DND-41 (cell line): ENCODE data around the gene C4BPB.

Experiments used
- ATAC-seq: fragments of 200-7000 bp; cut with Tn5 transposase; 3 replicates; pipeline ENCODE4 v1.9.1; 2021; ENCODE audit warnings: low read depth; ENCODE audit not compliant: insufficient read depth
- DNase-seq: peaks from one replicate; pipeline ENCODE4 v3.0.0-alpha.2; 2020
- H2AFZ ChIP-seq: 2 replicates; pipeline ENCODE4 v1.6.0; 2012; ENCODE audit warnings: low read depth, low read length
- H3K27ac ChIP-seq: 2 replicates; pipeline ENCODE4 v1.5.1; 2012; ENCODE audit warnings: low read length, inconsistent platforms
- H3K27me3 ChIP-seq: fragments of 200-600 bp; sonication (generic); 2 replicates; pipeline ENCODE4 v1.6.0; 2012; ENCODE audit warnings: low read length, mild to moderate bottlenecking, inconsistent platforms; ENCODE audit not compliant: insufficient read depth, poor library complexity
- H3K36me3 ChIP-seq: 2 replicates; pipeline ENCODE4 v1.5.1; 2012; ENCODE audit warnings: low read length, inconsistent platforms; ENCODE audit not compliant: insufficient read depth
- H3K4me1 ChIP-seq: 2 replicates; pipeline ENCODE4 v1.5.1; 2012; ENCODE audit warnings: mild to moderate bottlenecking, low read length; ENCODE audit not compliant: insufficient read depth
- H3K4me2 ChIP-seq: 2 replicates; pipeline ENCODE4 v1.6.0; 2012; ENCODE audit warnings: mild to moderate bottlenecking, moderate library complexity, low read length, inconsistent platforms; ENCODE audit not compliant: insufficient read depth
- H3K4me3 ChIP-seq, 2 experiments: fragments of 200-600 bp in 1 of 2; shearing (Covaris generic) in 1 of 2; 2 replicates each; pipeline ENCODE4 v1.5.1; 2012 to 2016; ENCODE audit warnings: inconsistent platforms in 2 of 2, low read length in 2 of 2, mild to moderate bottlenecking in 2 of 2, low read depth in 1 of 2, moderate library complexity in 1 of 2
- H3K79me2 ChIP-seq: 2 replicates; pipeline ENCODE4 v1.6.0; 2012; ENCODE audit warnings: low read length, inconsistent platforms; ENCODE audit not compliant: insufficient read depth
- H3K9ac ChIP-seq: 2 replicates; pipeline ENCODE4 v1.6.0; 2012; ENCODE audit warnings: low read depth, mild to moderate bottlenecking, inconsistent platforms, low read length, moderate library complexity
- H3K9me3 ChIP-seq: 2 replicates; pipeline ENCODE4 v1.5.1; 2012; ENCODE audit warnings: low read length, moderate library complexity, mild to moderate bottlenecking, inconsistent platforms; ENCODE audit not compliant: insufficient read depth, severe bottlenecking
- H4K20me1 ChIP-seq: 2 replicates; pipeline ENCODE4 v1.6.0; 2012; ENCODE audit warnings: low read length; ENCODE audit not compliant: insufficient read depth
- CTCF ChIP-seq: IDR thresholded peaks from 2 replicates; pipeline ENCODE4 v1.5.1; 2012; ENCODE audit warnings: borderline replicate concordance, low read length, moderate library complexity, mild to moderate bottlenecking; ENCODE audit not compliant: poor library complexity, severe bottlenecking; ENCODE audit errors: extremely low read depth
- EZH2 ChIP-seq: IDR thresholded peaks from 3 replicates; pipeline ENCODE4 v1.6.1; 2012; ENCODE audit warnings: borderline replicate concordance, low read depth, mild to moderate bottlenecking, moderate library complexity, low read length, inconsistent platforms; ENCODE audit not compliant: severe bottlenecking

C4BPB gene

GRCh38 chr1:207058878-207059867, 29.5 kb upstream of the C4BPB start:
- TF ChIP-seq EZH2 (no peak), CTCF (no peak)
- Histone ChIP-seq H3K27me3 (no peaks in the 10 kb centered on the region), H3K79me2 (no peaks in the 10 kb centered on the region), H3K4me2 (no peak overlapping the region), H3K9me3 (no peaks in the 10 kb centered on the region), H3K9ac (no peak overlapping the region), H2AFZ (no peak overlapping the region), H4K20me1 (no peaks in the 10 kb centered on the region), H3K27ac (no peak overlapping the region), H3K36me3 (no peaks in the 10 kb centered on the region), H3K4me1 (no peaks in the 10 kb centered on the region), H3K4me3 (no peak overlapping the region)
- DNase-seq: no peak
- no peak for ATAC-seq

- H3K79me2 ChIP-seq: no peaks in the 10 kb centered on the region
- no peak overlapping the region for H3K27ac ChIP-seq
- H3K9ac ChIP-seq: no peak overlapping the region
- H4K20me1 ChIP-seq: no peaks in the 10 kb centered on the region
- H3K4me1 ChIP-seq: no peaks in the 10 kb centered on the region
- DNase-seq: no peak
- no peaks in the 10 kb centered on the region for H3K27me3 ChIP-seq
- no peak for ATAC-seq
- no peak overlapping the region for H3K4me3 ChIP-seq
- no peaks in the 10 kb centered on the region for H3K9me3 ChIP-seq
- no peaks in the 10 kb centered on the region for H3K36me3 ChIP-seq
- H3K4me2 ChIP-seq: no peak overlapping the region
- H2AFZ ChIP-seq: no peak overlapping the region
- TF ChIP-seq CTCF (no peak), EZH2 (no peak)
These were observed 28.8 kb upstream of the C4BPB start for GRCh38 chr1:207059881-207060280.

- H3K36me3 ChIP-seq: no peaks in the 10 kb centered on the region
- H3K9ac ChIP-seq: no peak overlapping the region
- ATAC-seq (no peak), DNase-seq (no peak)
- H4K20me1 ChIP-seq: no peaks in the 10 kb centered on the region
- H3K27me3 ChIP-seq: no peaks in the 10 kb centered on the region
- H2AFZ ChIP-seq: no peak overlapping the region
- no peaks in the 10 kb centered on the region for H3K4me1 ChIP-seq
- H3K4me2 ChIP-seq: no peak overlapping the region
- no peaks in the 10 kb centered on the region for H3K79me2 ChIP-seq
- H3K4me3 ChIP-seq: no peak overlapping the region
- H3K9me3 ChIP-seq: no peaks in the 10 kb centered on the region
- TF ChIP-seq EZH2 (no peak), CTCF (no peak)
- H3K27ac ChIP-seq: no peak overlapping the region
These were observed 28.1 kb upstream of the C4BPB start for GRCh38 chr1:207060596-207060995.
